ENCODE results near the gene ARL16.
A peak's percentile ranks its signal among the peaks of the same experiment; 100 is the strongest.

The ARL16 gene, protein sequence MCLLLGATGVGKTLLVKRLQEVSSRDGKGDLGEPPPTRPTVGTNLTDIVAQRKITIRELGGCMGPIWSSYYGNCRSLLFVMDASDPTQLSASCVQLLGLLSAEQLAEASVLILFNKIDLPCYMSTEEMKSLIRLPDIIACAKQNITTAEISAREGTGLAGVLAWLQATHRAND

DNA sequence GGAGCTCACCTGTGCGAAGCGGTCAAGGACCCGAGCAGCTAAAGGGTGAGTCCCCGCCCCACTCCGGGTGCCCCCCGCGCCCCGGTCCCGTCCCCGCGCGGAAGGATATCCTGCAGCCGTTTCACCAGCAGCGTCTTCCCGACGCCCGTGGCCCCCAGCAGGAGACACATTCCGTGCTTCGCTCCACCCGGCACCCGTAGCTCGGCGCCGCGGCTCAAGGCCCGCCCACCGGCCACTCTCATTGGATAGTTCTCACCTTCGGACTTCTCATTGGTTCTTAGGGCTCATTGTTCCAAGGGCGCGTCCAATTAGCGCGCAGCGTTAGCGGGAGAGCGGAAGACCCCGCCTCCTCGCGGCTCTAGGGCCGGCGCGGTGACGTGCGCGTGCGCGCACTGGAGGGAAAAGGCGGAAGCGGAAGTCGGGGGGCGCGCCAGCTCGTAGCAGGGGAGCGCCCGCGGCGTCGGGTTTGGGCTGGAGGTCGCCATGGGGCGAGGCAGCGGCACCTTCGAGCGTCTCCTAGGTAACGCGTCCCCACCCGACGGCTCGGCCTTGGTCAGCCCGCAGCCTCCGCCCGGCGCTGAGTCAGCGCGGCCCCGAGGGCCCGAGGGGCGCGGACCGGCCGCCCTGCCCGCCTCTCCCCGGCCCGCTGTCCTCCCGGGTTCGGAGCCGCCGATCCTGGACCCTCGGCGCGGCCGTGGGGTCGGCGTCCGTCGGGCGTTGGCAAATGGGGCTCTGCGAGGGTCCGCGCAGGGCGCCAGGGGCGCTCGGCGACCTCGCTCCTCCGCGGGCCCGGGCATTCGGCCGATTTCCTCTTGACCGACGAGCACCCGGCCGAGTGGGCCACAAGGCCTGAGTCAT is at the start of gene ARL16, which contains the start of gene HGS:
ARL16 (minus strand) TSS at position 214 of the 858 bp plus-strand sequence; CDS start at position 170, 44 bp downstream.
HGS (plus strand) TSS at position 428 of the 858 bp plus-strand sequence; CDS start at position 484, 56 bp downstream.
- peak; percentile 100 for DNase-seq (ENCODE audit: low spot score)

DNA sequence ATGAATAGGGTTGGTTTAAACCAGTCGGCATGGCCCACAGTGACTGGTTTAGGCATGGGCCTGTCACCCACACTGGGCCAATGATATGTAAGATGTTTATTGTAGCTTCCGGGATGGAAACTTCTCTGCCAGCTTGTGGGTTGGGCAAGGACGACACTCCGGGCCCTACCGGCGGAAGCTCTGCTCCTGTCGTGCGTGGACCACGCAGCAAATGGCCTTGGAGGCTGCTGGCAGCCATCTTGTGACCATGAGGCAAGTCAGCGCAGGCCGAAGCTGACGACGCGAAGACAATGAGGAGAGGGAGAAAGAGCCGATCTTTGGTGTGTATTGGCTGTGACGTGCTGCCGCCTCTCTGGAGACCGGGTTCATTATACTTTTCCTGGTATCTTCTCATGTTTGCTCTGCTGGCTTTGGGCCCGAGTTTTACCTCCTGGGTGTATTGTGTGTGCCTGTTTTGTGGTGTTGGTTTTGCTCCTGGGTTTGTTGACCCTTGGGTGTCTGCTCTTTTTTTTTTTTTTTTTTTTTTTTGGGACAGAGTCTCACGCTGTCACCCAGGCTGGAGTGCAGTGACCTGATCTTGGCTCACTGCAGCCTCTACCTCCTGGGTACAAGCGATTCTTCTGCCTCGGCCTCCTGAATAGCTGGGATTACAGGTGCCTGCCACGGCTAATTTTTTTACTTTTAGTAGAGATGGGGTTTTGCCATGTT is 43.9 kb upstream of the ARL16 start:
- no peak for DNase-seq (ENCODE audit: low spot score)

DNA sequence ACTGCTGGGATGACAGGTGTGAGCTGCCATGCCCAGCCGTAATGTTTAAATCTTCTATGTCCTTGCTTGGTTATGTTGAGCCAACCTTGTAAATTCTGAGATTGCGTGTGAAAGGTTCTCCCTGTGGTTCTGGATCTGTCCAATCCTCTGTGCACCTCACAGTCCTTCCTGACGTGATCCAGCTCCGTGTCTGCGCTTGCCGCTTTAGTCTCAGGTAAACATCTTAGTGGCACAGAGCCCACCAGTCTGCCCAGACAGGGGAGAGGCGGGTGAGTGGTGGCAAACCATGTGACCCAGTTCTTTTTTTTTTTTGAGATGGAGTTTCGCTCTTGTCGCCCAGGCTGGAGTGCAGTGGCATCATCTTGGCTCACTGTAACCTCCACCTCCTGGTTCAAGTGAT is 42.4 kb upstream of the ARL16 start:
- DNase-seq (ENCODE audit: low spot score): no peak

DNA sequence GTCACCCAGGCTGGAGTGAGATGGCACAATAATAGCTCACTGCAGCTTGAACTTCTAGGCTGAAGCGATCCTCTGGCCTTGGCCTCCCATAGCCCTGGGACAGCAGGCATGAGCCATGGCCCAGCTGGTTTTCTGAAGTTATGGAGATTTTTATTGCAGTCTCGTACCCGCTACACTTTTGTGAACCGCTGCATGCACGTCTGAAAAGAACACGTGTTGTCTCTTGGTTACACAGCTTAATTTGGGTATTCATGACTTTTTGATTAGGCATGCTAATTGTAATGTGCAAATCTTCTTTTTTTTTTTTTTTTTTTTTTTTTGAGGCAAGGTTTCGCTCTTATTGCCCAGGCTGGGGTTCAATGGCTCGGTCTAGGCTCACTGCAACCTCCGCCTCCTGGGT is 41.8 kb upstream of the ARL16 start:
- no peak for DNase-seq (ENCODE audit: low spot score)

DNA sequence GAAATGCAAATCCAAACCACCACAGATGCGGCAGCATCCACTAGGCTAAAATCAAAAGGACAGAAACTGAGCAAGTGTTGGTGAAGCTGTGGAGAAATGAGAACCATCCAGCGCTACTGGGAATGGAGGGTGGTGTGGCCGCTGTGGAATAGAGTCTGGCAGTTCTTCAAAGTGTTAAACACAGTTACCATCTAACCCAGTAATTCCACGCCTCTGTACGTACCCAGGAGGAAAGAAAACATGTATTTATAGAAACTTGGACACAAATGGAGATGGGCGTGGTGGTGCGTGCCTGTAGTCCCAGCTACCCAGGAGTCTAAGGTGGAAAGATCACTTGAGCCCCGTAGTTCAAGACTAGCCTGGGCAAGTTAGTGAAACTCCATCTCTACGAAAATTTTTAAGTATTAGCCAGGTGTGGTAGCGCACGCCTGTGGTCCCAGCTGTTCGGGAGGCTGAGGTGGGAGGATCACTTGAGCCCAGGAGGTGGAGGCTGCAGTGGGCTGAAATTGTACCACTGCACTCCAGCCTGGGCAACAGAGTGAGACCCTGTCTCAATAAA is 40.1 kb upstream of the ARL16 start:
- no peak for DNase-seq (ENCODE audit: low spot score)

DNA sequence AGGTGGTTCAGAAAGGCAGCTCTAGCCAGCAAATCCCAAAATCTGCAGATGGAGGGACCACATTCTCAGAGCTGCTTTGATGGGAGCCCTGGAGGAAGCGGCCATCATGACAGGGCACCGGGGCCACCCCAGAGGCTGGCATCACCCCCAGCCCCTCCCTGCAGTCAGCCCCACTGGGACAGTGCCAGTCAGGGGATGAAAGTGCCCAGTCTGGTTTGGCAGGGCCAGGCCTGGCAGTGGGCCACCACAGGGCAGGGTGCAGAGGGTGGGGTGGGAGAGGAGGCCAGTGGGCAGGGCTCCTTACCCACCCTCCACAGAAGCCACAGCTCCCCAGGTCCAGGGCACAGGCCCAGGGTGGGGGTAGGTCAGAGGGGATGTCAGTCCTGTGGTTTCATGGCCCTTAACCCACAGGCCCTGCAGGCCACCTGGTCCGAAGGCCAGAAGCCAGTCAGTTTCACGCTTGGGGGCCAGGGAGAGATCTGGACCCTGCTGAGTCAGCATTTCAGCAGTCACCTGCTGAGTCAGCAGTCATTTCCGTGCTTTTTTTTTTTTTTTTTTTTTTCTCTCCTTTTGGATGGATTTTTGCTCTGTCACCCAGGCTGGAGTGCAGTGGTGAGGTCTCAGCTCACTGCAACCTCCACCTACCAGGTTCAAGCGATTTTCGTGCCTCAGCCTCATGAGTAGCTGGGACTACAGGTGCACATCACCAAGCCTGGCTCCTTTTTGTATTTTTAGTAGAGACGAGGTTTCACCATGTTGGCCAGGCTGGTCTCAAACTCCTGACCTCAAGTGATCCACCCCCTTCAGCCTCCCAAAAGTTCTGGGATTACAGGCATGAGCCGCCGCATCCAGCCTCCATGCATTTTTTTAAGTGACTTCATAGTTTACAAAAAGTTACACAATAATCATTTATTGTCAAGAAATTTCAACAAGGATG is 38.9 kb upstream of the ARL16 start:
- DNase-seq (ENCODE audit: low spot score): no peak

DNA sequence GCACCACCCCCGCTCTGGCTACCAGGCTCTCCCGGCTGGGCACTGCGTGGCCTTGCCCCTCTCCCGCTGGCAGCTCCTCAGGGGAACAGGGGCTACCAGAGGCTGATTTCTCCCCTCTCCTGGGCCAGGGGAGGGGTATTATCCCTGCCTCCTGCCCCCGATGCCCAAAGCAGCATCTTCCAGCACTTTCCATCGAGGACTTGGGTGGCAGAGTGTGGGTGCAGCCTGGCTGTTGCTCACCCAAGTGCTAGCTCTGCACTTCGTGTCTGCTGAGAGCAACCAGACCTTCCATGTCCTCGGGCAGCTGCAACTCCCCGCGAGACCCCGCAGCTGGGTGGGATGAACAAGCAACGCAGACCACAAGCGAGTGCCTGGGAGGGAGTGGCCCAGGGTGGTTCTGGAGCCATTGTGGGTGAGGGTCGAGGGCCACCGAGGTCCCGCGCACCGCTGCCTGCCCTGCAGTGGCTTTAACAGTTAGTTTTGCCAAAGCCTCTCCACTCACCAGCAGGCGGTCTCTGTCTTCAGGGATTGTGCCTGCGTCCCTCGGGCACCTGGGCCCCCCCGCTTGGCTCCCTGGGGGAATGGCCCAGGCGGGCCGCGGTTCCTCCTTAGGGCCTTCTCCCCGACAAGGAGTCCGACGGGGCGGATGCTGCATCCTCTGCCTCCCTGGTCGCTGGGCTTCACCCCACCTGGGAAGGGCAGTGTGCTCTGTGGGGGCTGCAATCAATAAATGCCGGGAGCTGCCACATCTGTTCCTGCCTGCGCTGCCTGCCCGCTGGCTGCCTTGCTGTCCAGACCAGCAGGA is 36.9 kb upstream of the ARL16 start:
- no peak for DNase-seq (ENCODE audit: low spot score)

DNA sequence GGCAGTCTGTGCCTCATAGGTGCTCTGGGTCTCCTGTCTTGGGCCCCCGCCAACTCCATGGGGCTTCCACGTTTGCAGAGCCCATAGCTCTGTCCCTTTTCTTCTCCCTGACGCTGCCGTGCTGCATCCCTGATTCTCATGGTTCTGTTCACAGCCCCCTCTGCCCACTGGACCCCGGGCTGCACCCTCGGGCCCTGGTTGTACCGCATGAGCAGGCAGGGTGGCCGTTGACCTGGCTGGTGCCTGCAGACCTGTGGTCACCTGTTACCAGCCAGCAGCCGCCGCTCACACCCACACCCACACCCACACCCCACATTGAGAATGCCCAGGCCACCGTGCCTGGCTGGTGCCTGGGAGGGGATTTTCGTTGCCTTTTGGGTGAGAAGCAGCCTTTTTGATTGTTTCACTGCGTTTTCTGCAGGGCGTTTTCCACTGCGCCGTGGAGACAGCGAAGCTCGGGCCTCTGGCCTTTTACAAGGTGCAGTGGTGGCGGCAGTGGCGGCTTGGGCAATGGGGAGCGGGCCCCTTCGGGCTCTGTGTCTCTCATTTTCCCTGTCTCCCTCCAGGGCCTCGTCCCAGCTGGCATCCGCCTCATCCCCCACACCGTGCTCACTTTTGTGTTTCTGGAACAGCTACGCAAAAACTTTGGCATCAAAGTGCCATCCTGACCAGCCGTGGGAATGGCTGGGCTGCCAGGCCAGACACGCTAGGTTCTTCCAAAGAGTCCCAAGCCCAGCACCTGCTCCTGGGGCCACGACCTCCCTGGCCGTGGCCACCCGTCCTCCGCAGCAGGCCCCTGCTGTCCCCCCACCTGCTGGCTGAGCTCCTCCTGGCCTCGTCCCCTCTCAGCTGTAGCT is 36.0 kb upstream of the ARL16 start:
- DNase-seq (ENCODE audit: low spot score): no peak

DNA sequence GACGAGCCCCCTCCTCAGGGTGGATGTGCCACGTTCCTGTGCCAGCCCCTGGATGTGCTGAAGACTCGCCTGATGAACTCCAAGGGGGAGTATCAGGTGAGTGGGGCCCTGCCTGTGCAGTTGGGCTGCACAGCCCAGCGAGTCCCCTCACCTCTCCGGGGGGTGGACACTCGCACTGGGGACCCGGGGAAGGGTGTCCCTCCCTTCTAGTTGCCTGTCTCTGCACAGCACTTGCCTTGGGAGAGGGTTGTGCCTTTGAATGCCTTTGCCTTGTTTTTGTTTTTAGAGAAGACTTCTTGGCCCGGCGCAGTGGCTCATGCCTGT is 34.1 kb upstream of the ARL16 start:
- no peak for DNase-seq (ENCODE audit: low spot score)

DNA sequence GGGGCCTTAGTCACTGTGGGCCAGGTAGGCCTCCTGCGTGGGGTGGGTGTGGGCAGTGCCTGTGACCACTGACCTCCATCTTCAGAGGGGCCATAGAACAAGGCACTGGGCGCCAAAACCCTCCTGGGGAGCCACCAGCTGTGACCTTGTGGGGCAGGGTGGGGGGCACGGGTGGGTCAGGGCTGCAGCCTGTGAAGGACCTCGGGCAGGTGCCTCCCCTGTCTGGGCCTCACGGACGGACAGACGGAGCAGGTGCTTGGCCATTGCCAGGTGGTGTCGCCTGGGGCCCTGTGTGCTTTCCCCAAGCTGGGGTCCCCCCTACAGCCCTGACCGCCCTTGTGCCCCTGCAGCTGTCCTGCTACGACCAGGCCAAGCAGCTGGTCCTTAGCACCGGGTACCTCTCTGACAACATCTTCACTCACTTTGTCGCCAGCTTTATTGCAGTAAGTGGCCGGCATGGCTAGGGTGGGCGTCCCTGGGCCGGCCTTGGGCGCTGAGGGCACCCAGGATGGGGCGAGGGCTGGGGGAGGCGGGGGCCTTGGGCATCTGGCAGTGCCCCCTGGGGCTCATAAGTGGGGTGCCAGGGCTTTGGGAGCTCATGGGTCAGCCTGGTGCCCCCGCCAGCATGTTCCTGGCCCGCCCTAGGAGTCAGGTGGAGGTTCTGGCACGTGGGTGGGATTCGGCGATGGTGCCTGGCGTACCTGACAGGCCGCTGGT is 33.6 kb upstream of the ARL16 start:
- no peak for DNase-seq (ENCODE audit: low spot score)

DNA sequence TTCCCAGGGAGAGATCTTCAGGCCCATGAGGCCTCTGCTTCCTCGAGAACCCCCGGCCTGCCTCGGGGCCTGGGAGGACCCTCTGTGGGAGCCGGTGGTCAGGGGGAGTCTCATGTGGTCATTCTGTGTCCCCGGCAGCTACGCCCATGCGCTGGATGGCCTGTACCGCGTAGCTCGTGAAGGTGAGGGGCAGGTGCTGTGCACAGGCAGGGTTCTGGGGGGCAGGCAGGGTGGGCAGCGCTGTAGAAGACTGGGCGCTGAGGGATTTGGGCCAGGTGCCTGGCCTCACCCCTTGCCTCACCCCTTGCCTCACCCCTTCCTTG is 33.0 kb upstream of the ARL16 start:
- DNase-seq (ENCODE audit: low spot score): no peak

DNA sequence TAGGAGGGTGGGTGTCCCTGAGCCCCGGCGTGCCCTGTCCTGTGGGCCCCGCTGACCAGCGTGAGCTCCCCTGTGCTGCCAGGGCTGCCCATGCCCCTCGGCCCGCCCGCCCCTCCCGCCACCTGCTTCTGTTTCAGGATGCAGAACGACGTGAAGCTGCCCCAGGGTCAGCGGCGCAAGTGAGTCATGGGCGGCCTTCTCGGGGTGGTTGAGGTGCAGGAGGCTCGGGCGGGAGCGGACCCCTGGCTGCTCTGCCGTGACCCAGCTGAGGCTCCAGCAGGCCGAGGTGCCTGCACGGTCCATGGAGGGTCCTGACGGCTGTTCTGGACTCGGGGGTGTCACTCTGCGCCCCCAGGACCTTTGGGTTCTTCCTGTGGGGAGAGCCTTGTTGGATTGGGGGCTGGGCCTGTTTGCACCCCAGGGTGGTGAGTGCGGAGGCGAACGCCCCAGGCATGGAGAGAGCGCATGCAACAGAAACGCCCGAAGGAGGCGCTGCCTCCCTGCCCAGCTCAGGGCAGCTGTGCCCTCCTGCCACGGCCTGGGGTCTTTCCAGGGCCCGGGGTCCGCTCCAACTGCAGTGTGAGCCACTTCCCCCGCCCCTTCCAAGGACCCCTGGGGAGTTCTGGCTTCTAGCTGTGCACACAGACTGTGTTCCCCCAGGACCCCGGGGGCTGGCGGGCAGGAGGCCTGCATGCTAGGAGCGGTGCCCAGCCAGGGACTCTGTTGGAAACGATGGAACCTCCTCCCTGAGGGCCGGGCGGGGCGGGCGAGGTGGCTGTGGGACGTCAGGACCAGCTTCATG is 32.5 kb upstream of the ARL16 start:
- DNase-seq (ENCODE audit: low spot score): no peak

DNA sequence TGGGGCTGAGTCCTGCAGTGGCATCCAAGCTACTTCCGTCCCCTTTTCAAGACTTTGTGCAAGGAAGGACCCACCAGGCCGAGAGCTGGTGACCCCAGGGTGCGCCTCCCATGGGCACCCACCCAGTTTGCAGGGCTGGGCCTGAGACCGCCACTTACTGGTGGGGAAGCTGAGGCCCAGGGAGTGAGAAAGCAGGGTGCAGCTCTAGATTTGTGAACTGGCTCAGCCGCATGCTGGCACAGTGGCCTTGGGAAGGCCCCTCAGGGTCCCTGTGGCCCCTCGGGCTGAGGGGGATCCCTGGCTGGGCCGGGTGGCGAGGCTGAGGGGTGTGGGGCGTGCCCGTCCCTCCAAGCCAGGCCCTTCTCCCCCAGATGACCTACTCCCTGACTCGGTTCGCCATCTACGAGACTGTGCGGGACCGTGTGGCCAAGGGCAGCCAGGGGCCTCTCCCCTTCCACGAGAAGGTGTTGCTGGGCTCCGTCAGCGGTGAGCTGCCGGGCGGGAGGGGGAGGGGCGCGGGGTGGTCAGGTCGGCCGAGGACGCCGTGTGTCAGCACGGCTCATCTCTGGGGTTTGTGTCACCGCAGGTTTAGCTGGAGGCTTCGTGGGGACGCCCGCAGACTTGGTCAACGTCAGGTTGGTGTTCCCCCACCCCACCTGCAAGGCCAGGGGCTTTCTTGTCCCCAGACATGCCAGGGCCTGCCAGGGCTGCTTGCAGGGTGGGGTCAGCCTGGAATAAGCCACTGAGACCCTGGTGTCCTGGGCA is 31.7 kb upstream of the ARL16 start:
- DNase-seq (ENCODE audit: low spot score): no peak

DNA sequence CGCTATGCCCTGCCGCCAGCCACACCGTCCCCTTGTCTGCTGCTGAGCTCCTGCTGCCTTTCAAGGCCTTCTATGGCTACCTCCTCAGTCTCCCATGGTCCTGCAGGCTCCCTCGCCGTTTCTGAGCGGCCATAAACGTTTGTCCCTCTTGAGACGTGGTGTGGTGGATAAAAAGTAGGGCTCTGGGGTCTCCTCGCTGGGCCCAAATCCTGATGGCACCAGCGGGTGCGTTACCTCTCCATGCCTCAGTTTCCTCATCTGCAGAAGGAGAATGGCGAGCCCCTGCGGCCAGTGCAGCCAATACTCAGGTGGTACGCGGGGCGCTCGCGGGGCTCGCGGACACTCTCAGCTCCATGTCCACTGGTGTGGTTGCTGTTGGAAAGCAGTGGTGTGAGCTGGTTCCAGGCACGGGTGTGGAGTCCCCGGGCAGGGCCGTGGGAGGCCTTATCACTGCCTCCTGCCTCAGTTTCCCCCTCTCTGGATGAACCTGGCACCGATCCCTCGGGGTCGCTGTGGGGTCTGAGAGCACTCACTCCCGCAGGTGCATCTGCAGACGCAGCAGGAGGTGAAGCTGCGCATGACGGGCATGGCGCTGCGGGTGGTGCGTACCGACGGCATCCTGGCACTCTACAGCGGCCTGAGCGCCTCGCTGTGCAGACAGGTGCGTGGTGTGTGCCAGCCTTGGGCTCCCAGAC is 31.0 kb upstream of the ARL16 start:
- DNase-seq (ENCODE audit: low spot score): no peak

DNA sequence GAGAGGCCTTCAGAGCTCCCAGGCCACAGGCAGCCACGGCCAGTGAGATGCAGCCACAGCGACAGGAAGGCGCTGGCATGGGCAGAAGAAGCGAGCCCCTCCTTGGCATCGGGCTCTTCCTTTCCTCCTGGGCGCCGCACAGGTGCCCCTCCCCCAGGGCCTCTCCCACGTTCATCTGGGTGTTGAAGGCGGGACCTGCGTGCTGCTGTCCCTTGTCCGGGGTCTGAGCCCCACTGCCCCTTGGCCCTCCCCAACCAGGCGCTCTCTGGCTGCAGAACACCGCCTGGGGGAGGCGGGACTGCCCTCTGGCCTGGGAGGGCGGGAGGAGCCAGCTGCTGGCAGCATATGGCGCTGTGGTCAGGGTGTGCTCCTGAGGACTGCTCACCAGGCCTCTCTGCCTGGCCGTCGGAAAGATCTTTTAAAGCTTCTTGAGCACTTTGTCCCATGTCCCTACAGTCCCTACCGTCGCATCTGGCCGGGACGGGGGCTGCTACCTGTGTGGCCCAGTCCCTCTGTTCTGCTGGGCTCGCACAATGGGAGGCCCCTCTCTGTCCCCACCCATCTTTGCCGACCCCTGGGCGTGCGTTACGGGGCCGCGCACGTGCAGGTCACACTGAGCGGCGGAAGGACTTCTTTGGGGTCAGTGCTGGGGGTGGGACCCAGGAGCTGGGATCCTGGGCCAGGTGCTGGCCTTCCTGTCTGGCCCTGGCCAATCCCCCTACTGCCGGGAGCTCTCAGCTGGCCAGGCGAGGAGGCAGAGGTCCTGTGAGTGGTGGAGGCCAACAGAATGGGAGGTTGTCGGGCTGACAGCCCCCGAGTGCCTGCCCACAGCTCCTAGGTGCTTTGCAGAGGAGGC is 30.2 kb upstream of the ARL16 start:
- no peak for DNase-seq (ENCODE audit: low spot score)

DNA sequence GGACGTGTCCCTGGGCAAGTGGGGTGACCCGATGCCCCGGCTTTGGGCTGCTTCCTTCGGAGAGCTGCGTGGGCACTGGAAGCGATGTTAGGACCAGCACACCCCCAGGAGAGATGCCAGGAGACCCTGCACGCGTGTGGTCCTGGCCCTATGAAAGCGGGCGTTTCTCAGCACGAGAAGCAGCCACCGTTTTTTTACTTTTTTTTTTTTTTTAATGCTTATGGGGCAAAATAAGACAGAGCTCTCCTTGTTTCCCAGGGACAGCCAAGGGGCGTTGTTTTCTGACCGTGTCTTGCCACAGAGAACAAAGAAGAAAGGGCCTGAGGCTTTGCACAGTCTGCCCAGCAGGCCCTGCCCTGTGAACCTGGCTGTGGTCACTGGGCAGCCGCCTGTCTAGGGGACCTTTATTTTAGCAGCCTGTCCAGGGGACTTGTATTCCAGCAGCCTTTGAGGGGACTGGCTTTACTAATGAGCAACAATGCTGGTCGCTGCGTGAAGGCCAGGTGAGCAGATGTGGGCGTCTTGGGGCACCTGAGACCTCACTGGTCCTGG is 29.5 kb upstream of the ARL16 start:
- no peak for DNase-seq (ENCODE audit: low spot score)

Measured in germinal center (tissue), 1 donor.